ENCODE data around the gene ZFP69B.
A peak's percentile ranks its signal among the peaks of the same experiment; 100 is the strongest.

Gene ZFP69B

GRCh38 chr1:40449684-40450494, at the start of gene ZFP69B:
Gene ZFP69B (plus strand): TSS chr1:40450476. CDS start chr1:40450962, 486 bp downstream.
- DNase-seq (ENCODE audit: insufficient read length, low spot score) (peak; percentile 88), FAIRE-seq (no peak)
- TF ChIP-seq, protein P1, sequence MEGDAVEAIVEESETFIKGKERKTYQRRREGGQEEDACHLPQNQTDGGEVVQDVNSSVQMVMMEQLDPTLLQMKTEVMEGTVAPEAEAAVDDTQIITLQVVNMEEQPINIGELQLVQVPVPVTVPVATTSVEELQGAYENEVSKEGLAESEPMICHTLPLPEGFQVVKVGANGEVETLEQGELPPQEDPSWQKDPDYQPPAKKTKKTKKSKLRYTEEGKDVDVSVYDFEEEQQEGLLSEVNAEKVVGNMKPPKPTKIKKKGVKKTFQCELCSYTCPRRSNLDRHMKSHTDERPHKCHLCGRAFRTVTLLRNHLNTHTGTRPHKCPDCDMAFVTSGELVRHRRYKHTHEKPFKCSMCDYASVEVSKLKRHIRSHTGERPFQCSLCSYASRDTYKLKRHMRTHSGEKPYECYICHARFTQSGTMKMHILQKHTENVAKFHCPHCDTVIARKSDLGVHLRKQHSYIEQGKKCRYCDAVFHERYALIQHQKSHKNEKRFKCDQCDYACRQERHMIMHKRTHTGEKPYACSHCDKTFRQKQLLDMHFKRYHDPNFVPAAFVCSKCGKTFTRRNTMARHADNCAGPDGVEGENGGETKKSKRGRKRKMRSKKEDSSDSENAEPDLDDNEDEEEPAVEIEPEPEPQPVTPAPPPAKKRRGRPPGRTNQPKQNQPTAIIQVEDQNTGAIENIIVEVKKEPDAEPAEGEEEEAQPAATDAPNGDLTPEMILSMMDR (IDR thresholded peaks at IDR 0.05; ENCODE audit: insufficient read depth, missing control alignments) = no peak

GRCh38 chr1:40401473-40402201, 48.6 kb upstream of the ZFP69B start:
- DNase-seq (ENCODE audit: insufficient read length, low spot score) (no peak), FAIRE-seq (no peak)
- TF ChIP-seq, protein P1 (IDR thresholded peaks at IDR 0.05; ENCODE audit: insufficient read depth, missing control alignments) = no peak

- TF ChIP-seq, protein P1 (IDR thresholded peaks at IDR 0.05; ENCODE audit: insufficient read depth, missing control alignments) = peak; percentile 74
- FAIRE-seq (no peak), DNase-seq (ENCODE audit: insufficient read length, low spot score) (no peak)
Observed at GRCh38 chr1:40404670-40405462, 45.4 kb upstream of the ZFP69B start.

DNA sequence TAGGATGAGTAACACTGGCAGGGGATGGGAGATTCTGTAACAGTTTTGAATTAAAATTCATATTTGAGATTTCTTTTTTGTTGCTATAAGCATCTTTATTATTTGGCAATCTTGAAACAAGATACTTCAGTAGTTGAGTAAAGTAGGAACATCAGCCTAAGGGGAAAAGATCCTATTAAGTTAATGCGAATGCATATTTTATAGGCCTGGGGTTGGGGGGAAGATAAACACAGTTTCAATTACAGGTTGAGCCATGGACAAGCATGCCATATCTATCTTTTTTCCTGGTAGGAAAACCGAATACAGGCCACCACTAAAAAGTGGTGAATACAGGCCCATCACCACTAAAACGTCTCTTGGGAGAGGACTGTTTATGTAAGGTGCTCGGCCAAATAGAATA, 44.5 kb upstream of the ZFP69B start:
- FAIRE-seq = no peak
- no peak for DNase-seq (ENCODE audit: insufficient read length, low spot score)
- TF ChIP-seq, protein P1 (IDR thresholded peaks at IDR 0.05; ENCODE audit: insufficient read depth, missing control alignments) = no peak

- FAIRE-seq (no peak), DNase-seq (ENCODE audit: insufficient read length, low spot score) (no peak)
- TF ChIP-seq, protein P1 (IDR thresholded peaks at IDR 0.05; ENCODE audit: insufficient read depth, missing control alignments) = no peak
Observed at GRCh38 chr1:40407453-40407852, 42.8 kb upstream of the ZFP69B start.

DNA sequence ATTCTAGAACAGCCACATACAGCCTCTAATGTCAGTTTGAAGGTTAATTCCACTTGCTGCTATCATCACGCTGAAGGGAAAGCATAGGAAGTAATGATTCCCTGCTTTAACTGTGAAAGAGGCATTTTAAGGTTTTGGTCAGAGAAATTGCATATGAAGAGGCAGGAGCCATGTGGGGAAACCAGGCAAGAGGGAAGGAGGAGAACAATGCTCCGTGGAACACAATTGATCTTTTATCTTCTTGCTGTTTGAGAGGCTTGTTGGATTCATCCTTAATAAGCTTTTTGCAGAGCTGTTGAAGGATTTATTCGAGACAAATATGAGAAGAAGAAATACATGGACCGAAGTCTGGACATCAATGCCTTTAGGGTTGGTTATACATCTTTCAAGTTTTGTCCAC, 40.8 kb upstream of the ZFP69B start:
- DNase-seq (ENCODE audit: insufficient read length, low spot score) (no peak), FAIRE-seq (no peak)
- TF ChIP-seq, protein P1 (IDR thresholded peaks at IDR 0.05; ENCODE audit: insufficient read depth, missing control alignments) = no peak

All from D721Med (cell line).